A204.1 (cell line): Measurements from ENCODE around the gene FTSJ1.
"Not testable (repeated sequence)": the region's sequence is repeated elsewhere in the genome, so short reads cannot be mapped to it uniquely, and the experiment has no call there.

Experiments
- FAIRE-seq: peaks from 2 replicates; lab custom pipeline; 2012; peaks lifted over from hg19 to GRCh38; lab: Jason Lieb, UNC

FTSJ1 gene

GRCh38 chrX:48497871-48498270, 21.9 kb downstream of the FTSJ1 start:
- FAIRE-seq: no peak

GRCh38 chrX:48498374-48498809, 22.4 kb downstream of the FTSJ1 start:
- FAIRE-seq: no peak

GRCh38 chrX:48504261-48504660, 28.3 kb downstream of the FTSJ1 start:
- no peak for FAIRE-seq

GRCh38 chrX:48505481-48505880, 29.5 kb downstream of the FTSJ1 start:
- FAIRE-seq: no peak

- FAIRE-seq: no peak
Measured at GRCh38 chrX:48507246-48507645, 31.2 kb downstream of the FTSJ1 start.

- no peak for FAIRE-seq
Measured at GRCh38 chrX:48508400-48509244, 32.6 kb downstream of the FTSJ1 start, which contains the start of gene PORCN. Gene PORCN, plus strand, starts transcription at chrX:48508992. Its CDS starts 829 bp downstream, at chrX:48509821.

GRCh38 chrX:48509245-48509590, 33.2 kb downstream of the FTSJ1 start:
- FAIRE-seq: no peak

- FAIRE-seq: no peak
Measured at GRCh38 chrX:48509619-48510018, 33.6 kb downstream of the FTSJ1 start.

- FAIRE-seq: no peak
Measured at GRCh38 chrX:48511560-48511959, 35.6 kb downstream of the FTSJ1 start.

GRCh38 chrX:48512371-48512935, 36.5 kb downstream of the FTSJ1 start:
- FAIRE-seq: no peak

- no peak for FAIRE-seq
Measured at GRCh38 chrX:48513670-48514069, 37.7 kb downstream of the FTSJ1 start.

GRCh38 chrX:48514126-48514806, 38.3 kb downstream of the FTSJ1 start:
- FAIRE-seq: no peak

- FAIRE-seq: no peak
Measured at GRCh38 chrX:48514868-48515460, 39.0 kb downstream of the FTSJ1 start.

GRCh38 chrX:48515842-48516241, 39.8 kb downstream of the FTSJ1 start:
- FAIRE-seq: no peak

GRCh38 chrX:48516285-48516684, 40.3 kb downstream of the FTSJ1 start:
- FAIRE-seq: no peak

GRCh38 chrX:48516987-48517386, 41.0 kb downstream of the FTSJ1 start:
- no peak for FAIRE-seq

- not testable (repeated sequence) for FAIRE-seq
Measured at GRCh38 chrX:48519481-48519880, 43.5 kb downstream of the FTSJ1 start.

- FAIRE-seq: no peak
Measured at GRCh38 chrX:48520455-48520854, 44.5 kb downstream of the FTSJ1 start.

- no peak for FAIRE-seq
Measured at GRCh38 chrX:48520976-48521352, 45.0 kb downstream of the FTSJ1 start.

- peak; percentile 57 for FAIRE-seq
Measured at GRCh38 chrX:48521353-48522243, 45.6 kb downstream of the FTSJ1 start, which contains the start of gene EBP. Gene EBP, plus strand, starts transcription at chrX:48521808. Its CDS starts 1,964 bp downstream, at chrX:48523772.

GRCh38 chrX:48522291-48522690, 46.3 kb downstream of the FTSJ1 start:
- FAIRE-seq: no peak

- FAIRE-seq: no peak
Measured at GRCh38 chrX:48523682-48524081, 47.7 kb downstream of the FTSJ1 start.
